HCEC 1CT (cell line): ENCODE measurements around the gene UBE3C.
"Not testable (repeated sequence)": the region's sequence is repeated elsewhere in the genome, so short reads cannot be mapped to it uniquely, and the experiment has no call there.

ENCODE experiments used
- DNase-seq: peaks from one replicate; pipeline ENCODE4 v3.0.0-alpha.2; 2017

The UBE3C gene

DNA sequence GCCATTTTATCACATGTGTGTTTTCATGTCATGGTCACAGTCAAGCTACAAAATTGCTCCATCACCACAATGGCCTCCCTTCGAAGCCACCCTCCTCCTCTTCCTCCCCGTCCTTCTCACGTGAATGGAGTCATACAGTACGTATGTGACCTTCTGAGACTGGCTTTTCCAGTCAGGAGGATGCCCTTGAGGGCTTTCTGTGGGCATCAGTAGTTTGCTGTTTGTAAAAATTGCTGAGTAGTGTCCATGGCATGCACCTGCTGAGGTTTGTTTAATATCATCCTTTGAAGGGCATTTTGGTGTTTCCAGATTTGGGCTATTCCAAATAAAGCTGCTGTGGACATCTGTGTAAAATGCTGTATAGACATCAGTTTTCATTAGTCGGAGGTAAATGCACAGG is 5.9 kb upstream of the UBE3C start:
- DNase-seq = no peak

DNA sequence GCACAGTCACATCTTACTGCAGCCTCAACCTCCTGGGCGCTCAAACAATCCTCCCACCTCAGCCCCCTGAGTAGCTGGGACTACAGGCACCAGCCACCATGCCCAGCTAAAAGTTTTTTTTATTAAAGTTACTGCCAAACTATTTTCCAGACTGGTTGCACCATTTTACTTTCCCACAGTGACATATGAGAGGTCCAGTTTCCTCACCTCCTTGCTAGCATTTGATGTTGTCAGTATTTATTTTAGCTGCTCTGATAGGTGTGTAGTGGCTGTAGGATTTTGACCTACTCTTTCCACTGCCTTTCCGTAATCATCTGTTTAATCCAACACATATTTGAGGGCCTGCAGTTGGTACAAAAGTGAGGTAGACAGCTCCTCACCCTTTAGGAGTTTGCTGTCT is 5.4 kb upstream of the UBE3C start:
- DNase-seq = no peak

DNA sequence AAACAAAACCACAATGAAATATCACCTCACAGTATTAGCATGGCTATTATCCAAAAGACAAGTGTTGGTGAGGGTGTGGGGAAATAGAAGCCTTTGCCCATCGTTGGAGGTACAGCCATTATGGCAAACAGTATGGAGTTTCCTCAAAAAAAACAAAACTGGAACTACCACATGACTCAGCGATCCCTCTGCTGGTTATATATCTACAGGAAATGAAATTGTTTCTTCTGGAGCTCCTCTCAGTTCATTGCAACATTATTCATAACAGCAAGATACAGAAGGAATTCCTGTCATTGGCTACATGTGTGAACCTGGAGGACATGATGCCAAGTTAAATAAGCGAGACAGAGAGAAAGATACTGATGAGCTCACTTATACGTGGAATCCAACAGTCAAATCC is 2.4 kb upstream of the UBE3C start:
- peak; percentile 73 for DNase-seq

DNA sequence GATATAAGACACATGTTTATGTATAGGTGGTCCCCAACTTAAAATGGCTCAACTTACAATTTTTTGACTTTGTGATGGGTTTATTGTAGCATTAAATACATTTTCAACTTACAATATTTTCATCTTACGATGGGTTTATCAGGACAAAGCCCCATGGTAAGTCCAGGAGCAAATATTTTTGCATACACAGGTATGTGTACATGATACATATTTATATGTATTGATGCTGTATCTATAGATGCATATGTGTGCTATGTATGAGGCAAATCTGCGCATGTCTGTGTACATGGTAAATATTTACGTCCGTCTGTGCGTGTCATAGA is 664 bp upstream of the UBE3C start:
- no peak for DNase-seq

DNA sequence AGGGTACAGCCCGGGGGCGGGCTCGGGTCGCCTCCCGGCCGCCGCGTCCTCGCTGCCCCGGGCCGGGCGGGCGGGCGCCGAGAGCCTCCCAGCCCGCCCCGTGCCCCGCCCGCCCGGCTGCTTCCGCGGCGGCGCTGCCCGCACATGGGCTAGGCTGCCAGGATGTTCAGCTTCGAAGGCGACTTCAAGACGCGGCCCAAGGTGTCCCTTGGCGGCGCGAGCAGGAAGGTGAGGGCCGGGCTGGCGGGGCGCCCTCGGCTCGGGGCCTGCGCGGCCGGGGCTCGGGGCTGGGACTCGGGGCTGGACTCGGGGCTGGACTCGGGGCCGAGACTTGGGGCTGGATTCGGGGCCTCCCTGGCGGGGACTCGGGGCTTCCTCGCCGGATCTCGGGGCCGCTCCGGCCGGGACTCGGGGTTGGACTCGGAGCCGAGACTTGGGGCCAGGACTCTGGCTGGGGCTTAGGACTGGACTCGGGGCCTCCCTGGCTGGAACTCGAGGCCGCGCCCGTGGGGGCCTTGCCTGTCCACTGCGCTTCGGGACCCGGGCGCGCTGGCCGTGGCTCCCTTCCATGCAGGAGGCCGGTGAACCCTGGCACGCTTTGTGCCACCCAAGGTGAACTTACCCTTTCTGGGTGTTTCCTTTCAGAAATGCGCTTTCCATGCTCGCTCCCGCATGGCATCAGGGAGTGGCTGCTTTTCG is 534 bp downstream of the UBE3C start:
- peak; percentile 31 for DNase-seq

DNA sequence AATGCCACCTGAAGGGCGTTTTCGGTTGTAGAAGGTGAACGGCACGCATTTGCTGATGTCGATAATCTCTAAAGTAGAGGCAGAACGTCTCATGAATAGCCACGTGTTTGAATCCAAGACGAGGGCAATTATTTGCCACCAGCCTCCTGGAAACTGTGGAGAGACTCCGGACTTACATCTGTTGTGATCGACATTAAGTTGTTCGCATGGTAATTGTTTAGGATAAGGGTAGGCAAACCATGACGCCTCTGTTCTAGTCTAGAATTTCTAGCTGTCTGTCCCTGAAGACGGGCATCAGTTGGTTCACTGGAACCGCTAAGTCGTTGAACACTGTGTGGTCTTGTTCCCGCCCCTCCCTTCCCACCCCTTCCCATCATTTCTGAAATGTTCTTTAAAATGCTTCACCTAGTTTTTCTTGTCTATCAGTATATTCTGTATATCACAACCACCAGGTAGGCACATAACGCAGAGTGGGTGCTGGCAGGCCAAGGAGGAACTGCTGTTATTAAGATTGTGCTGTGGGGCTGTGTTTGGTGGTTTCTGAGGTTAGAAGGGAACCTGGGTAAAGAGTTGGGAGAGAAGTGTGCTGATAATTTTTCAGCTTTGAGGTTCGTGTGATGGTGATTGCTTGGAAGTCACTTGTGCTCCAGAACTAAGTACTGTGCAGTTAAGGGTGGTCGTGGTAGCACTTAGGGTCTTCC is 1.2 kb downstream of the UBE3C start:
- DNase-seq = no peak

DNA sequence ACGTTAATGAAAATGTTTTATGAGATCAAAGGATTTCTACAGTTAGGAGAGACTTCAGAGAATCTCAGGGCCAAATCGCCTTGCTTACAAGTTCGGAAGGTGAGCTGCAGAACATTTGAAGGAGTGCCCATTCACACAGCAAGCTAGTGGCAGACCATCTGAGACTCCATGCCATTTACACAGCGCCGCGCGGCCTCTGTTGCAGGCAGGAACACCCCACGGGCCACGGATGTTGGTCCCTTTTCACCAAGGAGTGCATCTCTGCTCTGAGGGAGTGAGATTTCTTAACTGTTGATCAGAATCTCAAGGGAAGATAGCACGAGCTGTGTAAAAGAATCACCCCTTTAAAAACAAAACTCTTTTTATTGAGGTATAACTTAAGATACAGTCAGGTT is 1.8 kb downstream of the UBE3C start:
- DNase-seq = no peak

DNA sequence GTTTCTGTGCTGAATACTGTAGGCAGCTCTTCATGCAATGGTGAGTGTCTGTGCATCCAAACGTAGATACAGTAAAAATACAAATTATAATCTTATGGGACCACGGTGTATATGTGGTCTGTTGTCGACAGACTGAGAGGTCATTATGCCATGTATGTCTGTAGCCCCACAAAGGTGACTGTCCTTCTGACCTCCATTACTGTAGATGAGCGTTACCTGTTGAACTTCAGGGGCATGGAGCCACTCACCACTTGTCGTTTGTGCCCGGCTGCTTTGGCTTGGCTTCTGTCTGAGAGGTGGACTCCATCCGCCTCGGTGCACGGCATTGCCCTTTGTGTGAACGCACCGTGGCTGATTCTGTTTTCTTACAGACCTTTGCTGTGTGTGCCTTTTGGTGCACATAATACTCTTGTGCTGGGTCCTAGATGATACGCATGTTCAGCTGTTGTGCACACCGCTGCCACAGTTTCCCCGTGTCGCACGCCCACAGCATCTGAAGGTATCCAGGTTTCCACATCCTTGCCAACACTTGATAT is 2.9 kb downstream of the UBE3C start:
- DNase-seq = no peak

DNA sequence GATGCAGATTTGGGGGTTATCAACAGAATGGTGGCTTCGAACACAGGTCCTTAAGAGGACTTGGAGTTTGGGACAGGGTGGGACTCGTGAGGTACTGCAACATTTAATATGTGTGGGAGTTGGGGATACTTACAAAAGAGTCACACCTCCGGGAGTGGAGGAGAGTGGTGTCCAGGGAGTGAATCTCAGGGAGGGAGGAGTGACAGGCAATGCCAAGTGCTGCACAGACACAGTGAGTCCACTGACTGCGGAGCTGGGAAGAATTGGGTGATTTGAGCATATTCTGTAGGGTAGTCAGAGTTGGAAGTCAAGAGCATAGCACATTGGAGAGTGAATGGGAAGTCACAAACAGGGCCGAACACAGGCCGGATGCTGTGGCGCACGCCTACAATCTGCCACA is 5.1 kb downstream of the UBE3C start:
- DNase-seq = no peak

DNA sequence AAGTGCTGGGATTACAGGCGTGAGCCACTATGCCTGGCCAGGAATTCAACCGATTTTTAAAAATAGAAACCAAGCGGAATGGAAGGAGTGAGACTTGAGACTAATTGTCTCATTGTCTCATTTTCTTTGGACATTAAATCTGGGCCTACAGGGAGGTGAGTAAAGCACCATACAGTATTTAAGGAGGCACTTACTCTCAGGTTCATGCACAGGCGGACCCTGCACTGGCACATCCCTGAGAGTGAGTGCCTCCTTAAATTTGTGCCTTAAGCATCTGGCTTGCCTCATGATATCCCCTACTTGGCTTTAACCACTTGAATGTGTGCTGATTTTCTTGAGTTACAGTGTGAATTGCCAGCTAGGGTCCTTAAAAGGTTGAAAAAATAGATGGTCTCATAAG is 10.6 kb downstream of the UBE3C start:
- DNase-seq = no peak

DNA sequence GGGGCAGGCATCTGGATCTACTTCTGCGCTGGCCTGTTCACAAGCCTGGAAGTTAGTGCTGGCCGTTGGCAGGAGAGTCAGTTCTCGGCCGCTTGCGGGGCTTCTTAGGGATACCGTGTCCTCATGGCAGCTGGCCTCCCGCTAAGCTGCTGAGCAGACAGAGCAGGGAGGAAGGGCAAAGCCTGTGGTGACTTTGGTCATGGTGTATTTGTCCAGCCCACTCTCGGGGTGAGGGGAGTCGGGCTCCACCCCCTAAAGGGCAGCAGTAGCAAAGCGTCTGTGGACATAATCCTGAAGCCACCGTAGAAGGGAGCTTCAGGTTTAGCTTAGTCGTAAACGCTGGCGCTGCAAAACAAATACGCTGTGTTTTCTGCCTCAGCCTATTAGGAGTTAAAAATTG is 12.2 kb downstream of the UBE3C start:
- DNase-seq = no peak

DNA sequence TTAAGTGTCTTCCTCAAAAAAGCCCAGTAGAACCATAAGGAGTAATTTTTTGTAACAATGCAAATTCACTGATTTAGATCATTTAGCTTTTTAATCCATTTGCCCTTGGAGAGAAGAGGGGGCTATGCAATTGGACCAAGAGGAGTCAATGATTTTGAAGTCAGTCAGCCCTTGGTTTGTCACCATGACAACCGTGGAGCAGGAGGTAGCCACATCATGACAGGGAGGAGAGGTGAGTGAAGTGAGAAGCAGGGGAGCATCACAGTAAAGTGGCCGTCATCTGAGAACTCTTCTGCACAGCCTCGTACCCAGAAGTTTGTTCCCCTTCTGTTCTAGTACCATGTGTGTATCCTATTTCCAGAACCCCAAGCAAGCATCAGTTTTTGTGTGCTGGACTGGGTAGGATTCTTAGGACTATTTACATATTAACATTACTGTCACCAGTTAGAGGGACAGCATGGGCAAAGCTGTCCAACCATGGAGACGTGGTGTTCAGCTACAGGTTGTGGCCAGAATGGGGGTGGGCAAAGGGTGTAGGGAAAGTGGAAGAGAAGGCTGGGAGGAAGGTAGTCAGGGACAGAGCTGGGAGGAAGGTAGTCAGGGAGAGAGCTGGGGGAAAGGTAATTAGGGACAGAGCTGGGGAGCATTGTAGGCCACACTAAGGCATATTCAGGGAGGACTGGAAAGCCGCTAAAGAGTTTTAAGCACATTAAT is 13.1 kb downstream of the UBE3C start:
- no peak for DNase-seq

DNA sequence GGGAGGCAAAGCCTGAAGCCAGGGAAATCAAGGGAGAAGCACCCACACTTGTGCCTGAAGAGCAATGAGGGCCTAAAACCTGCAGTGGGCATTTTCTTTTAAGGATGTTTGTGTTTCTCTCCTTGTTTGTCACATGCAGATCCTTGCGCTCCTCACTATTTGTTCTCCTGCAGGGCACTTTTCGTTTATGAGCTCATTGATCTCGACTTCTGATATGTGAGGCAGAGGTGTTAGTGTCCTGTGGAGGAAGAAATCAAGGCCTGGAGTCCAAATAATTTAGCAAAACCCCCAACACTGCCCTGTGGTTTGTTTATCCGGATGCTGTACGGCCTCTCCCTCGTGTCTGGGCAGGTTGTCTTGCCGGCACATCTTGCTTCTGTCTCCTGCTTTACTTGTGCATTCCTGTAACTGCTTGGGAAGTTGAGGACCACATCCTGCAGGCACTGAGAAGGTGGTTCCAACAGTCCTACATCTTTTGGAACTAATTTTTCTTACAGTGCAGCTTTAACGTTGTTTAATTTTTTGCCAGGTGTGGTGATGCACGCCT is 13.7 kb downstream of the UBE3C start:
- no peak for DNase-seq

DNA sequence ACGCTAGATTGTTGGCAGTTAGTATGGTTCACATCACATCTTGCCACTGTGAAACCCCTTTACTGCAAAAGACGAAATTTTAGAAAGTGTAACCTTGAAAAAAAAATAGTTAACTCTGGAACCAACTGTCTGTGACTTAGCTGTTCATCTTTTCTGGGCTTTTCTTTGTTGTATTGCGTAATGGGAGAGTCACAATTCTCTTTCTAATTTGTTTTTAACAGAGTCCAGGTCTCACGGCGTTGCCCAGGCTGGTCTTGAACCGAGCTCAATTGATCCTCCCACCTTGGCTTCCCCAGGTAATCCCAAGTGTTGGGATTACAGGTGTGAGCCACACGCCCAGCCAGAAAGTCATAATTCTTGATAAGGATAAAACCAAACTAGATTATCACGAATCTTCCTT is 14.5 kb downstream of the UBE3C start:
- DNase-seq = no peak

DNA sequence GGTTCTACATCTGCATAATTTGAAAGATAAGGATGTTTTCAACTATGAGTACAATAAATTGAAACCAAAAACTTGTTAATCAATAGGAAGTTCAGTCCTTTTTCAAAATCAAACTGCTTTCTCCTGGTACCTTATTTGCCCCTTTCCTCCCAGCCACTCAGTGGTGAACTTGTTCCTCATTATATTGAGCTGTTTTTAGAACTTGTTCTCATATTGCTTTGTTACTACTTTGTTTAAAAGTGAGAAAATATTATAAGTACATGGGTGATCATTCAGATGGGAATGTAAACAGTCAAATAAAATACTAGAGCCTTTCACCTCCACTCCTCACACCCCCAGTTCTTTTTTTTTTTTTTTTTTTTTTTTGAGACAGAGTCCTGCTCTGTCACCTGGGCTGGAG is 17.2 kb downstream of the UBE3C start:
- DNase-seq = no peak

DNA sequence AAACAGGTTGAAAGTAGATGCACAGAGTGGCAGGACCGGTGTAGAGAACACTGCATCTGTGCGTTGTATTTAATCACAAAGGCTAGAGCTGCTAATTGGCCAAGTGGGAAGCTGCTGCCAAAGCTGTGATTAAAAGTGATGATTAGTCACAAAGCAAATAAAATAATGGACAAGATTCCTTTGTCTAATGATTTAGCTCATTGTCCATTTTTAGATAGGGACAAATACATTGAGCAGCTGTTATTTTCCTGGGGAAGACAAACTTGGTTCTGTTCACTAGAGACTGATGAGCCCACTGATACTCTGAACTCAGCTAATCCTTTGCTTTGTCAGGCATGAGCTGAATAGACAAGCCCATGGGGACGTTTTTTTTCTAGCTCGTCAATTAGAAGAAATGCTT is 19.7 kb downstream of the UBE3C start:
- DNase-seq = no peak

DNA sequence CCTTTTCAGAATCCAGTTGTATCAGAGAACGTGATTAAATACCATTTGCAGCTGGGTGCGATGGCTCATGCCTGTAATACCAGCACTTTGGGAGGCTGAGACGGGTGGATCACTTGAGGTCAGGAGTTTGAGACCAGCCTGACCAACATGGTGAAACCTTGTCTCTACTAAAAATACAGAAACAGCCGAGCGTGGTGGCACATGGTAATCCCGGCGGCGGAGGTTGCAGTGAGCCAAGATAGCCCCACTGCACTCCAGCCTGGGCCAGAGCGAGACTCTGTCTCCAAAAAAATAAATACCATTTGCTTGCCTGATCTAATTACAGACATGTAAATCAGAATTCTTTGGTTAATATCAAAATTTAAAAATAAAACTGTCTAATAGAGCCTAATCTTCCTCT is 20.8 kb downstream of the UBE3C start:
- DNase-seq = not testable (repeated sequence)

DNA sequence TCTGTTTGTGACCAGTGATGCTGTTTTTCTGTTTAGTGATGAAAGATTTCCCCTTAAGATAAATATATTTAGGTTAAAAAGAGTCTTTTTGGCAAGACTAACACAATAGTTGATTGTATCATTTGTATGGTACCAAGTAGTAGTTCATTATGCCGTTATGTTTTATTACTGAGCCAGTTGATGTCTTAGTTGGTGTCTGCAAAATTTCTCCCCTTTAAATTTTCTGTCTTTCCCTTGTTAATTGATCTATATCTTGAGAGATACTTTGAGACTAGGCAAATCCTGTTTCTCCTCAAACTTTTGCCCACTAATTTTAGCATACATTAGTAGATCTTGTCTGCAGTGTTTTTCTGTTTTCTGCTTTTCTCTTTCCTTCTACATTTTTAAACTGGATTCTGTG is 21.7 kb downstream of the UBE3C start:
- no peak for DNase-seq

DNA sequence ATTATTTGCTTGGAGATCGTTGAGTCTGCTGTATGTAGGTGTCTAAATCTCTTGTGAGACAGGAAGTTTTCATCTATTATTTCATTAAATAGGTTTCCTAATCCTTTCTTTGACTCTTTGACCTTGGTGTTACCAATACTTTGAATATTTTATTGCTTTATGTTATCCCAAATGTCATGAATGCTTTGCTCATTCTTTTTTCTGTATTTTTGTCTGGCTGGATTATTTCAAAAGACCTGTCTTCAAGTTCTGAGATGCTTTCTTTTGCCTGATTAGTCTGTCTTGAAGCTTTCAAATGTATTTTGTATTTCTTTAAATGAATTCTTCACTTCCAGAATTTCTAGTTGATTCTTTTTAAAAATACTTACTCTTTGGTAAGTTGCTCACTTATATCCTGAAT is 27.3 kb downstream of the UBE3C start:
- no peak for DNase-seq

DNA sequence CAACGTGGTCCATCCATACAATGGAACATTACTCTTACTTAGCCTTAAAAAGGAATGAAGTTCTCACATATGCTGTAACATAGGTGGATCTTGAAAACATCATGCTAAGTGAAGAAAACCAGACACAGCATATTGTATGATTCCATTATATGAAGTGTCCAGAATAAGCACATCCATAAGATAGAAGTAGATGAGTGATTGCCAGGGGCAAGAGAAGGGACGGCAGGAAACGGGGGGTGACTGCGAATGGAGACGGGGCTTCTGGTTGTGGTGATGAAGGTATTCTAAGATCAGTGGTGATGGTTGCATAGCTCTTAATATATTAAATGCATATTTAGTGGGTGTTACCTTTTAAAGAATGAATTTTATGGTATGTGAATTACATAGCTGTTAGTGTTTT is 29.8 kb downstream of the UBE3C start:
- DNase-seq = no peak

DNA sequence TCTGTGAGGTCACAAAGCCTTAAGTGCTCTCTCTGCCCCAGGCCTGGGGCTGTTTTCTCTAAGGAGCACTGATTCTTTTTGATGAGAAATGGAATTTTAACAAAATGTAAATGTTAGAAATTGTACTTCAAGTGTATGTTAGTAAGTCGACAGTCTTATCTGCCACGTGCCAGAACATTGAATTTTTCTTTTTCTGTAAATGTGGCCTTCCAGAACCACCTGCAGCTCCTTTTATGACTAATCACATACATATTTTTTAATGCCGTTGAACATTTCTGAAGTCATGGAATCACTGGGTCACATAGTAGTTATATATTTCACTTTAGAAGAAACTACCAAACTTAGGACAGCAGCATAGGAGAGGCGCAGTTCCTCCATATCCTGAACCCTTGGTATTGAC is 38.0 kb downstream of the UBE3C start:
- DNase-seq = no peak

DNA sequence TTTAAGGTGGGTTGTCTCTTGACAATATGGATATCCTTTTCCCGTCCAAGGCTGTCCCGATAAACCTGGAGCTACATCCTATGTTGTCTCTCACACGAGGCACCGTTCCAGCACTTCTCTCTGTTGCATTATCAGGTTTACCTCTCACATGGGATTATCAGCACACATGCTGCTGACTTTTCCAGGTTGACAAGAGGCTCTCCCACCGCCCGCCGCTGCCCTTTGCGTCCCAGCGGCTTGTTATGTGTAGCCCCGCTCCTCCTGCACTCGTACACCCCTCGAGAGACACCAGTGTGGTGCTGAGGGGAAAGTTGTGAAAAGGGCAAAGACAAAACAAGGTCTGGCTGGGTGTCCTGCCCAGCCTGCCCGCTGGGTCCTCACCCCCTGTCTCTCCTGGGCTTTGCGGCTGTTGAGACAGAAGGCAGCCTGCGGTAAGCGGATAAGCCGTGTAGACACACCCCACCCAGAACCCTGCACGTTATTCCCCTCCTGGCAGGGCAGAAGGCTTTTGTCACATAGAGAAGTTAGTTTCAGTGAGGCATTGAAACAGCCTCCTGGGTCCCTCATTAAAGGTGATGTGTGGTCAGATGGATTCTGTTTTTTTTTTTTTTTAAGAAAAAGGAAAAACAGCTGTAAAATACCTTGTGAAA is 38.7 kb downstream of the UBE3C start:
- no peak for DNase-seq

DNA sequence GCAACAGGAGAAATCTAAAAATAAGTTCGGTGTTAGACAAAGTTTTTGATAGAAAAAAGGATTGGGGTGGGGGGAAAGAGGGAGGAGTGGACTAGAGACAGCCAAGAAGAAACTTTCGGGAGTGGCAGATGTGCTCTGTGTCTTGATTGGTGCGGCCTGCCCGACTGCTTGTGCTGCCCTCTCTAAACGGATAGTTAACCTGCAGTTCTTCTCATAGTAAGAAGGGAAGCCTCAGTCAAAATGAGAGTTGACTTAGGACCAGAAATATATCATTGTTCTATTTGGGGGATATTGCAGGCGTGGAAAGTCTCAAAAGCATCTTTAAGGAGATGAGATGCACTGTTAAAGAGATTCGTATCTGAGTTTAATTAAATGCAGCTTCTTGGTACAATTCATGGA is 39.3 kb downstream of the UBE3C start:
- DNase-seq = no peak
